Activated CD8-positive, alpha-beta memory T cell treated with anti-CD3 and anti-CD28 coated beads for 1 hour (primary cell): ENCODE results near the gene TNRC6C.
"Not testable (repeated sequence)": the region's sequence is repeated elsewhere in the genome, so short reads cannot be mapped to it uniquely, and the experiment has no call there.

Experiments
- DNase-seq, 2 donors: peaks; one replicate each; pipeline ENCODE4 v3.0.0-alpha.2; 2020; ENCODE audit warnings: low read depth in 1 of 2; ENCODE audit errors: extremely low read depth in 1 of 2

TNRC6C gene

GRCh38 chr17:77959926-77960521 lies 1.5 kb downstream of the TNRC6C start:
- DNase-seq: no peak

- DNase-seq: no peak
Measured at GRCh38 chr17:77961741-77962140, 3.2 kb downstream of the TNRC6C start.

DNA sequence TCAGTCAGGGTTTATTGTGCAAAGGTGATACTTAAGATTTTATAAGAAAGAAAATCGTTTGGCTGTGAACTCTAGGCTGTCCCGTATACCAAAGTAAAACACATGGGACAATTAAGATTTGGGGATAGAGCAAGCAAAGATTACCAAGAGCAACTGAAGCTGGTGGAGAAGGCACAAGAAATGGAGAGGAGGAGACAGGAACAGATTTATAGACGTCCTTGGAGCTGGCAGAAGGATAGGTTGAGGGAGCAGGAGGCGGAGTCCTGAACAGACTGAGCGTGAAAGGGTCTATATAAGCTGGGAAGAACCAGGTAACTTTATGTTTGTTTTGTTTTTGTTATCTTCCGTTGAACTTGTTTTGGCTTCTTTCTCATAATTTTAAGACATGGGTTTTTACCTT lies 3.8 kb downstream of the TNRC6C start:
- no peak for DNase-seq

- DNase-seq: peak in 1 of 2 donors; percentile 29
Measured at GRCh38 chr17:77963441-77963840, 4.9 kb downstream of the TNRC6C start.

- DNase-seq: no peak
Measured at GRCh38 chr17:77965352-77965751, 6.8 kb downstream of the TNRC6C start.

GRCh38 chr17:77966476-77966875 lies 8.0 kb downstream of the TNRC6C start:
- DNase-seq: no peak

- DNase-seq: no peak
Measured at GRCh38 chr17:77968788-77969187, 10.3 kb downstream of the TNRC6C start.

- DNase-seq: not testable (repeated sequence)
Measured at GRCh38 chr17:77972271-77972670, 13.8 kb downstream of the TNRC6C start.

- no peak for DNase-seq
Measured at GRCh38 chr17:77973953-77974352, 15.4 kb downstream of the TNRC6C start.

DNA sequence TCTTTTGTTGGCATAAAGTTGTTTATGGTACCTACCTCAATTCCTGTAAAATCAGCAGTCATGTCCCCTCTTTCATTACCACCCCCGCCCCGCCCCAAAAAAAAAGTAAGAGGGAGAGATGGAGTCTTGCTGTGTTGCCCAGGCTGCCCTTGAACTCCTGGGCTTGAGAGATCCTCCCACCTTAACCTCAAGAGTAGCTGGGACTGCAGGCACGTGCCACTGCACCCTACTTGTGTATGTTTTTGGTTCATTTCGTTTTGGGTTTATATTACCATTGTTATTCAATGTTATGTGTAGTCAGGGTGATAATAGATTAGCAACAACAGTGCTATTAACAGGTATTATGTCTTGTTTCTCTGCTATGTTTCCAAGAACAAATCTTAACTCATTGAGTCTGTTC lies 15.9 kb downstream of the TNRC6C start:
- no peak for DNase-seq

- DNase-seq: not testable (repeated sequence)
Measured at GRCh38 chr17:77982430-77982829, 23.9 kb downstream of the TNRC6C start.

DNA sequence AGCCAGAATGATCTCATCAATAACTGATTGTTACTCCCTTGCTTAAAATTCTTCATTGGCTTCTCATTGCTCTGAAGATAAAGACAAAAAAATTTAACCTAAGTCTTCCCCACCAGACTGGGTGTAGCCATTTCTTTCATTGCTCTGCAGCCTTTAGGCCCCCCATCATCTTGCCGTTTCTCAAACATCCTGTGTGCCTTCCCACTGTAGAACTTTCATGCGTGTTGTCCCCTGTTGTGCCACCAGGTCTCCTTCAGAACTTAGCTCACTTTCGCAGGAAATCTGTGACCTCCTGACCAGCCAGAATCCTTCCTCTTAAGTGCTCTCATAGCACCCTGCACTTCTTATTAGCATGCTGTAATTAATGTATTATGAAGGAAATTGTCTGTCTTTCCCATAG lies 31.8 kb downstream of the TNRC6C start:
- DNase-seq: no peak

DNA sequence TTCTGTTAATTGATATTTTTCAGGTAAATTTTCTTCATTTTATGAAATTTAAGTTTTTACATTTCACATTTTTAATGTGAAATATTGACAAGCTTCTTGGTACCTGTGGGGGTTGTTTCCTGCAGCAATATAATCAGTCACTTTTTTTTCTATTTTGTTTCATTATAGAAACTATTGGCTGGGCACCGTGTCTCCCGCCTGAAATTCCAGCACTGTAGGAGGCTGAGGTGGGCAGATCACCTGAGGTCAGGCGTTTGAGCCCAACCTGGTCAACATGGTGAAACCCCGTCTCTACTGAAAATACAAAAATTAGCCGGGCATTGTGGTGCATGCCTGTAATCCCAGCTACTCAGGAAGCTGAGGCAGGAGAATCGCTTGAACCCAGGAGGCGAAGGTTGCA lies 35.2 kb downstream of the TNRC6C start:
- DNase-seq: not testable (repeated sequence)

DNA sequence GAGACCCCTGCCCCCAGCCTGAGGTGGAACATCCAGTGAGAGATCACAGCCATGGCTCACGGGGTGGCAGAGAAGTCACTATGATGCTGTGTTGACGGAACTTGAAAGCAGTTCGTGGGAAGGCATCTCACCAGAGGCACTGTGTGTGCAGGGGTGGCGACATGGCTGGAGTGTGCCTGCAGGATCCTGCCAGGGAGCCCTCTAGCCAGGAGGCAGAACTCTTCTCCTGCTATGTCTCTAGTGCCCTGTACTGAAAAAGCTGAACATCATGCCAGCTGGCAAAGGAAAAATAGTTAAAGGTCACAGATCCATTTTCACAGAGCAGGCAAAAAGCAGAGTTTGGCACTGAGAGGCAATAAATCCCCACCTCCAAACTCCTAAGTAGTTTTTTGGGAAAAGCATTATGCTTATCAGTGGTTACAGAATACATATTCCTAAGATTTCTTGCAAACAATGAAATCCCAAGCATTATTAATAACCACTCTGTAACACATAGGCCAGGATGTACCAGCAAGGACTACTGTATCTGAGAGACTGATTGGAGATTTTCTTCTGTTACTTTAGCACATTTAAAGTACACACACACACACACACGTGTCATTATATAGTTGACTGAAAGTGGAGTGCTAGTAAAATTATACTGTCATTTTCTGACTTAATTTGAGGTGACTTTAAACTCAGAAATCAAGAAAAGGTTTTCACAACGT lies 36.8 kb downstream of the TNRC6C start:
- no peak for DNase-seq

- DNase-seq: no peak
Measured at GRCh38 chr17:77996256-77996655, 37.8 kb downstream of the TNRC6C start.

DNA sequence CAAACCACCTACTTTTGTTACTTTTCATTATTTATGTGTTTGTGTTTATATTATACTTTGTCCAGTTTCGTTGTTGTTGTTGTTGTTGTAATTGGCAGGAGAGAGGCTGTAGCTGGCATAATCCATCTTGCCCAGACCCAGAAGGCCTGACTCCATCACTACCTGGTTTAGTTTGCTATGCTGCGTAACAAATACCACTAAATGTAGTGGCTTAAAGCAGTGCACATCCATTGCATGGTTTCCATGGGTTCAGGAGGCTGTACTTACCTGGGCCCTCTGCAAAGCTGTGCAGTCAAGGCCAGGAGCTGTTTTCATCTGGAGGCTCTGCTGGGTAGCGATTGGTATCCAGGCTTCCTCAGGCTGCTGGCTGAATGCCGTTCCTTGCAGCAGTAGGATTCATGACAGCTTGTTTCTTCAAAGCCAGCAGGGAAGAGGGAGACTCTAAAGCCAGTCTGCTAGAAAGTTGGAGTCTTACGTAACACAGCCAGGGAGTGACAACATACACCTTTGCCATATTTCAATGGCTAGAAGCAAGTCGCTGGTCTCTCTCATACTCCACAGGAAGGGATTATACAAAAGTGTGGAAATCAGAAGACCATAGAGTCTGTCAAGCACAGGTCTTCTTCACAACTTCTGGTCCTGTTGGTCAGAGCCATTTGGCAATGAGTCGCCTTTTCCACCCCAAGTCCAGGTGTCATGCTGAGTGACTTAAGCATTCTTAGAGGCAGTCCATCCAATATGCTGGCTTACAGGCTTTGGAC lies 41.1 kb downstream of the TNRC6C start:
- no peak for DNase-seq

GRCh38 chr17:78000341-78000740 lies 41.8 kb downstream of the TNRC6C start:
- DNase-seq: no peak

DNA sequence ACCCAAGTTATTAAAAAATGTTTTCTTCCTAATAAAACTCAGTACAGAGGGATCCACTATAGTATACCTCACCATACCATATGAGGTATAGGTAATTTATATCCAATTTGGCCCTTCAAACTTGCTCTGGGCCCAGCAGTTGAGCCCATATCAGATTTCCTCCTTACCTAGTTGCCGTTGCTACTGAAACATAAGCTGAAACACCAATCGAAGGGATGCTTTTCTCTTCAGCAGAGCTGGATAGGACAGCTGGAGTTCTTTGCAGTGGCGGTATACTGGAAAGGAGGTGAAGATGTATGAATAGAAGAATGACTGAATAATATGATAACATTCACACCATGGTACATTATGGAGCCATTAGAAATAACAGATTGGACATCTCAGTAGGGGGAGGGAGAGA lies 42.7 kb downstream of the TNRC6C start:
- DNase-seq: no peak

DNA sequence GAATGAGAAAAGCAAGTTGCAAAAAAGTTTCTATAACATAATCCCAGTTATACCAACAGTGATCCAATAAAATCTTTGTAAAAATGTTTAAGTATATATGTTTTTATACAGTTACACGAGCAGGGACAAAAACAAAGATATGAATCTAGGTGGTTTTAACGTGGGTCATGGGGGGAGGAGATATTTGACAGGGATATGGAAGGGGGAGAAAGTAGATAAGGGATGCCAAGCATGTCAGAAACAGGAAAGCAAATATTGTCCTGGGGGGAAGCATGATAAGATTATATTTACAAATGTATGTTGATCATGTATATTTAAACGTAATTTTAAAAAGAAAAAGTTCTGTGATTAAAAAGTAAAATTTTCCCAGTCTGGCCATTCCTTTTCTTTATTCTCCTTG lies 43.1 kb downstream of the TNRC6C start:
- no peak for DNase-seq

DNA sequence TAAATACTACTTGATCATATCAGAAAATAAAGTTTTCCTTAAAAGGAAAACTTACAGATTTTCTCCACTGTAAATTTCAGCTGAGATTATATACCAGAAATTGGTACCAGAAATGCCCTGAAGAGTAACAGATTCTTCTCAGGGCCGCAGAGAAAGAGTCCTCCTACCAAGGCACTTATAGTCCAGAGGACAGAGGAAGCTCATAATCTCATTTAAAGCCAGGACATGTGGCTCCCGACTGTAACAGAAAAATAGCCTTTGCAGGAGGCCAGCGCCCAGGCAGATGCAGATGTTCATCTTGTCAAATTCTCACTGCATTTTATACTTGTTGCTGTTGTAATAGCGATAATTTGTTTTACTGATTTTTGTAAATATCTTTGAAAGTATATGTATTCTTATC lies 43.7 kb downstream of the TNRC6C start:
- no peak for DNase-seq

DNA sequence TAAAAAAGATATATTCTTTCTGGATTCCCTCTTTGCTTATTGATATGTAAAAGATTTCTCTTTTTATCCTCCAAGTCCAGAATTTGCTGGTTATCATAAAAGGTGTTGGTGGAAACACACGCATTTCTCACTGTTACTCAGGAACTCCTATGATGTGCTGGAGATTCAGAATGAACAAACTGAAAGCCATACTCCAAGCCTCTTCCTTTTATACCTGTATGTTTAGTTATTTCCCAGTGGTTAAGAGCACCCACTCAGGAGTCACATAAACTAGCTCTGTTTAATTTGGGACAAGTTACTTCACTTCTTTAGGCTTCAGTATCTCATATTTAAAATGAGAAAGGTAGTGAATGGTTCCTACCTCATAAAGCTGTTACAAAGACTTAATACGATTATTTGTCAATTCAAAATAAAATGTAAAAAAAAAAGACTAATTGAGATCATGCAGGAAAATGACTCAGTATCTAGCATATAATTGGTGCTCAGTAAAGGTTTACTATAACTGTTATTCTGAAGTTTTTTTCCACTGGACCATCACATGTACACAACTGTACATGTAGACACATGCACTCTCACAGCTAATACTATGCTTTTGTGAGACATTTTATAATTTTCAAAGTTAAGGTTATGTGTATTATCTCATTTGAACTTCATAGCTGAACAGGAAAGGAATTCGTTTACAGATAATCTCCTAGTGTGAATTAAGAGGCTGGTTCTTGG lies 47.1 kb downstream of the TNRC6C start:
- DNase-seq: no peak
